ENCODE measurements around the gene VAV3. TPM values are rescaled to one million over a fixed set of nuclear protein-coding genes. Genes with fewer than 3 reads are reported as not detected.

Gene VAV3
- total and polyA plus RNA-seq, 2 of the 8 experiments (the other 6 are each of a cell fraction or from before 2014, with no cell fraction given), result 2.9 to 7.9 TPM

GRCh38 chr1:107574044-107574443 lies 390.9 kb downstream of the VAV3 start:
- no peak overlapping the region for H3K4me2 ChIP-seq (ENCODE audit: insufficient read depth in 1 of 2, low read depth in 2 of 2, low read length in 2 of 2)
- no peak overlapping the region for H4K5ac ChIP-seq (ENCODE audit: insufficient read length, low read depth, low read length)
- POLR2A ChIA-PET (ENCODE audit: partially characterized antibody), result no interaction called here
- H3K4ac ChIP-seq (replicated peaks; ENCODE audit: insufficient read length, low read depth, low read length), result no peak overlapping the region
- 88% methylated on average over 6 of the region's 6 CpGs; no CpG with 5 or more reads in 1 of the 2 experiments for WGBS, 2 experiments (ENCODE audit: extremely low coverage in 1 of 2, insufficient coverage in 1 of 2, insufficient read length in 1 of 2, insufficient replicate concordance in 2 of 2, low coverage in 1 of 2, low lambda C conversion rate in 2 of 2, missing lambda C conversion rate in 1 of 2)
- no peaks in the 10 kb centered on the region for H3K9me3 ChIP-seq (ENCODE audit: insufficient read depth in 2 of 2, low read depth in 1 of 2, low read length in 1 of 2)
- H3K23ac ChIP-seq (ENCODE audit: insufficient read length), result no peak overlapping the region
- H3K79me2 ChIP-seq (ENCODE audit: control insufficient read depth in 1 of 2, insufficient read depth in 2 of 2, low read length in 2 of 2), result no peaks in the 10 kb centered on the region
- H2AFZ ChIP-seq (ENCODE audit: low read length), result no peak overlapping the region
- no peaks in the 10 kb centered on the region for H3K4me1 ChIP-seq (replicated peaks in 1 of 4; ENCODE audit: control insufficient read depth in 3 of 4, insufficient read depth in 4 of 4, low read length in 3 of 4)
- no peak overlapping the region for H4K91ac ChIP-seq (replicated peaks; ENCODE audit: insufficient read length, low read length)
- no peak overlapping the region for H2BK12ac ChIP-seq (ENCODE audit: low read depth, low read length)
- no peaks in the 10 kb centered on the region for H3K27me3 ChIP-seq (replicated peaks in 1 of 4; ENCODE audit: control insufficient read depth in 3 of 4, extremely low read depth in 1 of 4, insufficient read depth in 3 of 4, low read length in 3 of 4)
- H2BK20ac ChIP-seq (ENCODE audit: low read length), result no peak overlapping the region
- no peak overlapping the region for H2BK15ac ChIP-seq (ENCODE audit: low read length)
- H2BK5ac ChIP-seq (ENCODE audit: low read depth, low read length), result no peak overlapping the region
- H3K27ac ChIP-seq (ENCODE audit: low read depth, low read length), result no peak overlapping the region; the same call in 1 of the 2 replicates
- H3K4me3 ChIP-seq (ENCODE audit: extremely low read depth in 1 of 4, insufficient read depth in 2 of 4, low read depth in 3 of 4, low read length in 4 of 4), result no peak overlapping the region
- no peak overlapping the region for H3K56ac ChIP-seq (replicated peaks; ENCODE audit: insufficient read length, low read depth, low read length)
- CTCF ChIA-PET (ENCODE audit: partially characterized antibody), result no interaction called here
- H3K36me3 ChIP-seq (ENCODE audit: control insufficient read depth in 2 of 4, insufficient read depth in 4 of 4, low read length in 3 of 4), result no peaks in the 10 kb centered on the region
- FAIRE-seq (no peak), DNase-seq (ENCODE audit: low read depth in 1 of 2, low spot score in 2 of 2) (no peak)
- TF ChIP-seq MAFK (IDR thresholded peaks at IDR 0.05; ENCODE audit: low read depth, low read length) (no peak), BACH1 (IDR thresholded peaks at IDR 0.05; ENCODE audit: low read length) (no peak), GABPA (IDR thresholded peaks at IDR 0.05; ENCODE audit: borderline replicate concordance, insufficient read depth, low read length) (no peak), ZNF274 (IDR thresholded peaks at IDR 0.05; ENCODE audit: borderline replicate concordance, extremely low read depth, low read length) (no peak), EP300 (IDR thresholded peaks at IDR 0.05; ENCODE audit: borderline replicate concordance in 1 of 2, low read depth in 2 of 2, low read length in 2 of 2) (no peak), POU5F1 (IDR thresholded peaks at IDR 0.05; ENCODE audit: low read depth, low read length) (no peak), HDAC2 (IDR thresholded peaks at IDR 0.05; ENCODE audit: borderline replicate concordance in 1 of 2, low read depth in 2 of 2, low read length in 2 of 2) (no peak), ATF3 (IDR thresholded peaks at IDR 0.05; ENCODE audit: insufficient read depth, low read depth, low read length) (no peak), CTCF (IDR thresholded peaks at IDR 0.05; ENCODE audit: control extremely low read depth in 1 of 3, insufficient read depth in 1 of 3, low read depth in 1 of 3, low read length in 3 of 3) (no peak)
- H3K23me2 ChIP-seq (ENCODE audit: low read depth, low read length), result no peaks in the 10 kb centered on the region
- H3K9ac ChIP-seq (replicated peaks in 1 of 4; ENCODE audit: extremely low read depth in 1 of 4, low read depth in 3 of 4, low read length in 3 of 4), result no peak overlapping the region
- no peaks in the 10 kb centered on the region for H4K20me1 ChIP-seq (replicated peaks in 1 of 2; ENCODE audit: control insufficient read depth in 1 of 2, insufficient read depth in 2 of 2, low read length in 2 of 2)
- H3K18ac ChIP-seq (ENCODE audit: extremely low read depth, low read length), result no peak overlapping the region
- H4K8ac ChIP-seq (ENCODE audit: extremely low read depth, insufficient read depth, low read length), result no peak overlapping the region
- H3K14ac ChIP-seq (ENCODE audit: insufficient read length), result no peak overlapping the region
- H2AK5ac ChIP-seq (ENCODE audit: low read depth, low read length), result no peak overlapping the region
- no peaks in the 10 kb centered on the region for H3K79me1 ChIP-seq (ENCODE audit: low read depth, low read length)
- no peak overlapping the region for H2BK120ac ChIP-seq (replicated peaks; ENCODE audit: low read depth, low read length)
